HEK293T (cell line): ENCODE data around the gene TIAM1.

Experiments
- BHLHE40 ChIP-seq: fragments of 450-650 bp; IDR thresholded peaks from 2 replicates; pipeline ENCODE4 v1.6.1; 2016; ENCODE audit warnings: mild to moderate bottlenecking, moderate library complexity, borderline replicate concordance
- FOXM1 ChIP-seq: fragments of 450-650 bp; IDR thresholded peaks from 2 replicates; pipeline ENCODE4 v1.6.1; 2017; ENCODE audit warnings: mild to moderate bottlenecking, borderline replicate concordance
- HDGF ChIP-seq: fragments of 450-650 bp; IDR thresholded peaks from 2 replicates; pipeline ENCODE4 v1.6.1; 2017; ENCODE audit warnings: antibody characterized with exemption, borderline replicate concordance
- LEF1 ChIP-seq: fragments of 450-650 bp; IDR thresholded peaks from 2 replicates; pipeline ENCODE4 v1.6.1; 2017; ENCODE audit warnings: mild to moderate bottlenecking, borderline replicate concordance
- NFRKB ChIP-seq: fragments of 450-650 bp; IDR thresholded peaks from 2 replicates; pipeline ENCODE4 v1.6.1; 2016; ENCODE audit warnings: mild to moderate bottlenecking, moderate library complexity
- SP1 ChIP-seq: fragments of 450-650 bp; IDR thresholded peaks from 2 replicates; pipeline ENCODE4 v1.6.1; 2017
- TARDBP ChIP-seq: fragments of 450-650 bp; IDR thresholded peaks from 2 replicates; pipeline ENCODE4 v1.6.1; 2016
- TF ChIP-seq, protein P1 (sequence below): fragments of 450-650 bp; IDR thresholded peaks from 2 replicates; pipeline ENCODE4 v1.6.1; 2016

DNA sequence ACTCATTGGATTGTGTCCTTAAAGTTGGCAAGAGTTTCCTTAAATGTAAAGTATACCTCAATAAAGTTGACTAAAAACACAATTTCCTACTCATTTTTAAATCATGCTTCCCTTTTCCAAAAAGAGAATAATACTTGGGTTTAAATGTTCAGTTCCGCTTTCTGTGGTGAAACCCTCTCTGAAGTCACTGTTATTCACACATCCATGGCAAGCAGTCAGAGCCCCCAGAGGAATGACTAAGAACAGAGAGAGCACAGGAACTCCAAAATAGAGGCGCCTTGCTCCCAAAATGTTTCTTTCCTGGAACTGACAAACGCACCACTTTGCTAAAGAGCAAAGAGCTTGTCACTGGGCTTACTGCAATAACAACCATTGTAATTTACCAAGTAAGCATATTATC is 142.5 kb downstream of the TIAM1 start:
- TF ChIP-seq HDGF (no peak), NFRKB (no peak), FOXM1 (no peak), BHLHE40 (no peak), LEF1 (no peak), SP1 (no peak), TARDBP (no peak)
- TF ChIP-seq, protein P1, sequence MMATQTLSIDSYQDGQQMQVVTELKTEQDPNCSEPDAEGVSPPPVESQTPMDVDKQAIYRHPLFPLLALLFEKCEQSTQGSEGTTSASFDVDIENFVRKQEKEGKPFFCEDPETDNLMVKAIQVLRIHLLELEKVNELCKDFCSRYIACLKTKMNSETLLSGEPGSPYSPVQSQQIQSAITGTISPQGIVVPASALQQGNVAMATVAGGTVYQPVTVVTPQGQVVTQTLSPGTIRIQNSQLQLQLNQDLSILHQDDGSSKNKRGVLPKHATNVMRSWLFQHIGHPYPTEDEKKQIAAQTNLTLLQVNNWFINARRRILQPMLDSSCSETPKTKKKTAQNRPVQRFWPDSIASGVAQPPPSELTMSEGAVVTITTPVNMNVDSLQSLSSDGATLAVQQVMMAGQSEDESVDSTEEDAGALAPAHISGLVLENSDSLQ, result no peak
